SU-DHL-6 (cell line): ENCODE data around the gene ITGA1.

Experiments
- EZH2phosphoT487 ChIP-seq: fragments of 200-600 bp; sonication (generic), shearing (Covaris generic); conservative IDR thresholded peaks from 2 replicates; pipeline ENCODE4 v1.6.1; 2018; ENCODE audit warnings: mild to moderate bottlenecking, antibody characterized with exemption, low read length, moderate library complexity, mixed read lengths
- TF ChIP-seq, protein P1 (sequence below): fragments of 200-600 bp; sonication (generic); IDR thresholded peaks from one replicate; pipeline ENCODE4 v1.5.1; 2017; ENCODE audit warnings: antibody characterized with exemption, mild to moderate bottlenecking, low read length, moderate library complexity; ENCODE audit not compliant: insufficient read depth, poor library complexity, severe bottlenecking

DNA sequence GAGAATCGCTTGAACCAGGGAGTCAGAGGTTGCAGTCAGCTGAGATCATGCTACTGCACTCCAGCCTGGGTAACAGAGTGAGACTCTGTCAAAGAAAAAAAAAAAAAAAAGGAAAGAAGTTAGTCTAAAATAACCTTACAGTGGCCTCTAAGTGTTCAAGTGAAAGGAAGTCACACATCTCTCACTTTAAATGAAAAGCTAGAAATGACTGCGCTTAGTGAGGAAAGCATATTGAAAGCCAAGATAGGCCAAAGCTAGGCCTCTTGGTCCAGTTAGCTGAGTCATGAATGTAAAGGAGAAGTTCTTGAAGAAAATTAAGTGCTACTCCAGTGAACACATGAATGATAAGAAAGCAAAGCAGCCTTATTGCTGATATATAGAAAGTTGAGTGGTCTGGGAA is 38.1 kb downstream of the ITGA1 start:
- TF ChIP-seq, protein P1, sequence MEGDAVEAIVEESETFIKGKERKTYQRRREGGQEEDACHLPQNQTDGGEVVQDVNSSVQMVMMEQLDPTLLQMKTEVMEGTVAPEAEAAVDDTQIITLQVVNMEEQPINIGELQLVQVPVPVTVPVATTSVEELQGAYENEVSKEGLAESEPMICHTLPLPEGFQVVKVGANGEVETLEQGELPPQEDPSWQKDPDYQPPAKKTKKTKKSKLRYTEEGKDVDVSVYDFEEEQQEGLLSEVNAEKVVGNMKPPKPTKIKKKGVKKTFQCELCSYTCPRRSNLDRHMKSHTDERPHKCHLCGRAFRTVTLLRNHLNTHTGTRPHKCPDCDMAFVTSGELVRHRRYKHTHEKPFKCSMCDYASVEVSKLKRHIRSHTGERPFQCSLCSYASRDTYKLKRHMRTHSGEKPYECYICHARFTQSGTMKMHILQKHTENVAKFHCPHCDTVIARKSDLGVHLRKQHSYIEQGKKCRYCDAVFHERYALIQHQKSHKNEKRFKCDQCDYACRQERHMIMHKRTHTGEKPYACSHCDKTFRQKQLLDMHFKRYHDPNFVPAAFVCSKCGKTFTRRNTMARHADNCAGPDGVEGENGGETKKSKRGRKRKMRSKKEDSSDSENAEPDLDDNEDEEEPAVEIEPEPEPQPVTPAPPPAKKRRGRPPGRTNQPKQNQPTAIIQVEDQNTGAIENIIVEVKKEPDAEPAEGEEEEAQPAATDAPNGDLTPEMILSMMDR = no peak
- TF ChIP-seq EZH2phosphoT487 = no peak
